ENCODE data around the gene DPP4.

The DPP4 gene

GRCh38 chr2:162021516-162022058, 52.4 kb downstream of the DPP4 start:
- no peak for DNase-seq (ENCODE audit: low read depth in 2 of 2)

- no peak for DNase-seq (ENCODE audit: low read depth in 2 of 2)
Measured at GRCh38 chr2:162018530-162018929, 55.5 kb downstream of the DPP4 start.

- no peak for DNase-seq (ENCODE audit: low read depth in 2 of 2)
Measured at GRCh38 chr2:162017233-162017632, 56.8 kb downstream of the DPP4 start.

- no peak for DNase-seq (ENCODE audit: low read depth in 2 of 2)
Measured at GRCh38 chr2:162016080-162016479, 57.9 kb downstream of the DPP4 start.

GRCh38 chr2:162014751-162015150, 59.3 kb downstream of the DPP4 start:
- DNase-seq (ENCODE audit: low read depth in 2 of 2): no peak

- no peak for DNase-seq (ENCODE audit: low read depth in 2 of 2)
Measured at GRCh38 chr2:162013514-162014475, 60.2 kb downstream of the DPP4 start.

- DNase-seq (ENCODE audit: low read depth in 2 of 2): no peak
Measured at GRCh38 chr2:162012565-162013058, 61.4 kb downstream of the DPP4 start.

GRCh38 chr2:162011706-162012564, 62.1 kb downstream of the DPP4 start:
- DNase-seq (ENCODE audit: low read depth in 2 of 2): no peak

- no peak for DNase-seq (ENCODE audit: low read depth in 2 of 2)
Measured at GRCh38 chr2:162009543-162009942, 64.5 kb downstream of the DPP4 start.

GRCh38 chr2:162007447-162008040, 66.5 kb downstream of the DPP4 start:
- no peak for DNase-seq (ENCODE audit: low read depth in 2 of 2)

GRCh38 chr2:162006337-162006736, 67.7 kb downstream of the DPP4 start:
- DNase-seq (ENCODE audit: low read depth in 2 of 2): no peak

- no peak for DNase-seq (ENCODE audit: low read depth in 2 of 2)
Measured at GRCh38 chr2:162004031-162004430, 70.0 kb downstream of the DPP4 start.

- DNase-seq (ENCODE audit: low read depth in 2 of 2): no peak
Measured at GRCh38 chr2:162002623-162003235, 71.3 kb downstream of the DPP4 start.

- DNase-seq (ENCODE audit: low read depth in 2 of 2): no peak
Measured at GRCh38 chr2:162000431-162000830, 73.6 kb downstream of the DPP4 start.

- DNase-seq (ENCODE audit: low read depth in 2 of 2): no peak
Measured at GRCh38 chr2:161999321-161999720, 74.7 kb downstream of the DPP4 start.

- DNase-seq (ENCODE audit: low read depth in 2 of 2): no peak
Measured at GRCh38 chr2:161998857-161999256, 75.2 kb downstream of the DPP4 start.

- no peak for DNase-seq (ENCODE audit: low read depth in 2 of 2)
Measured at GRCh38 chr2:161997916-161998471, 76.0 kb downstream of the DPP4 start.

GRCh38 chr2:161995553-161996016, 78.4 kb downstream of the DPP4 start:
- no peak for DNase-seq (ENCODE audit: low read depth in 2 of 2)

GRCh38 chr2:161994761-161995520, 79.1 kb downstream of the DPP4 start:
- no peak for DNase-seq (ENCODE audit: low read depth in 2 of 2)

- DNase-seq (ENCODE audit: low read depth in 2 of 2): peak; percentile 23 to 32
Measured at GRCh38 chr2:161992531-161992930, 81.5 kb downstream of the DPP4 start.
